B cell (primary cell): ENCODE measurements around the gene LARGE2. TPM values are rescaled to one million over a fixed set of nuclear protein-coding genes. Genes with fewer than 3 reads are reported as not detected.

Experiments used
- ATAC-seq: fragments of 200-7000 bp; cut with Tn5 transposase; one replicate; pipeline ENCODE4 v1.10.0; 2021; ENCODE audit warnings: low read depth, mild to moderate bottlenecking, moderate number of reproducible peaks, moderate library complexity
- CTCF ChIA-PET: fragments of 350-600 bp; sonication (Branson Sonifier 250); formaldehyde crosslinking; loops from one replicate; lab custom pipeline; 2021; ENCODE audit warnings: antibody characterized with exemption, inconsistent platforms; lab: Charles Lee
- POLR2A ChIA-PET: fragments of 350-600 bp; sonication (Branson Sonifier 250); formaldehyde crosslinking; loops from one replicate; lab custom pipeline; 2021; ENCODE audit warnings: antibody characterized with exemption; lab: Charles Lee
- DNase-seq: peaks from one replicate; pipeline ENCODE4 v3.0.0; 2013
- H2AFZ ChIP-seq: 2 replicates; pipeline ENCODE4 v1.6.1; 2012; ENCODE audit warnings: mild to moderate bottlenecking, low read depth, low read length; ENCODE audit not compliant: insufficient read depth, poor library complexity, severe bottlenecking
- H3K27ac ChIP-seq, 2 donors: 1 replicate in 1 of 2; 2 replicates in 1 of 2; pipeline ENCODE4 v1.5.1; 2012 to 2013; ENCODE audit warnings: low read length in 2 of 2, mild to moderate bottlenecking in 2 of 2, moderate library complexity in 1 of 2
- H3K27me3 ChIP-seq, 4 experiments: fragments of 200-600 bp in 1 of 4; sonication (generic) in 1 of 4; replicated peaks in 1 of 4; 1 replicate in 2 of 4; 2 replicates in 2 of 4; pipeline versions ENCODE4 v1.6.1 to v1.7.0; 2013 to 2016; ENCODE audit warnings: low read length in 3 of 4, mild to moderate bottlenecking in 2 of 4, mixed read lengths in 1 of 4, moderate library complexity in 1 of 4; ENCODE audit not compliant: insufficient read depth in 4 of 4, control insufficient read depth in 3 of 4; ENCODE audit errors: control extremely low read depth in 1 of 4
- H3K36me3 ChIP-seq, 2 experiments: replicated peaks in 1 of 2; 1 replicate in 1 of 2; 2 replicates in 1 of 2; pipeline versions ENCODE4 v1.6.1 to v1.7.1; 2013; ENCODE audit warnings: low read length in 1 of 2; ENCODE audit not compliant: insufficient read depth in 2 of 2, control insufficient read depth in 1 of 2; ENCODE audit errors: control extremely low read depth in 1 of 2, extremely low read depth in 1 of 2
- H3K4me1 ChIP-seq, 2 donors: fragments of 200-600 bp in 1 of 2; sonication (generic) in 1 of 2; 1 replicate in 1 of 2; 2 replicates in 1 of 2; pipeline versions ENCODE4 v1.5.1 to v1.6.1; 2013 to 2017; ENCODE audit warnings: low read length in 2 of 2; ENCODE audit not compliant: control insufficient read depth in 2 of 2, insufficient read depth in 2 of 2
- H3K4me2 ChIP-seq: replicated peaks from 2 replicates; pipeline ENCODE3; 2012; ENCODE audit warnings: mild to moderate bottlenecking, low read depth, low read length; ENCODE audit not compliant: poor library complexity, severe bottlenecking
- H3K4me3 ChIP-seq, 5 experiments: fragments of 200-600 bp in 1 of 5; sonication (generic) in 1 of 5; 1 replicate in 3 of 5; 2 replicates in 2 of 5; pipeline versions ENCODE4 v1.5.1 to v1.7.0; 2011 to 2016; ENCODE audit warnings: low read length in 4 of 5, mild to moderate bottlenecking in 4 of 5, low read depth in 2 of 5, control low read depth in 1 of 5, moderate library complexity in 1 of 5; ENCODE audit not compliant: insufficient read depth in 1 of 5; ENCODE audit errors: control extremely low read depth in 1 of 5, extremely low read depth in 1 of 5
- H3K79me2 ChIP-seq: fragments of 200-600 bp; sonication (generic); one replicate; pipeline ENCODE4 v1.6.0; 2016; ENCODE audit warnings: low read length; ENCODE audit not compliant: control insufficient read depth, insufficient read depth
- H3K9ac ChIP-seq: fragments of 200-600 bp; sonication (generic); 2 replicates; pipeline ENCODE4 v1.6.1; 2017; ENCODE audit warnings: mild to moderate bottlenecking, low read length, moderate library complexity
- H3K9me3 ChIP-seq, 3 donors: one replicate each; pipeline versions ENCODE4 v1.6.1 to v1.7.1; 2013; ENCODE audit warnings: low read length in 2 of 3; ENCODE audit not compliant: control insufficient read depth in 2 of 3, insufficient read depth in 1 of 3; ENCODE audit errors: control extremely low read depth in 1 of 3
- H4K20me1 ChIP-seq: 2 replicates; pipeline ENCODE4 v1.6.0; 2012; ENCODE audit warnings: mild to moderate bottlenecking, low read length; ENCODE audit not compliant: insufficient read depth, control insufficient read depth, poor library complexity, severe bottlenecking
- H3K27ac Mint-ChIP-seq: one replicate; pipeline ENCODE4 v1.8.0; 2021; ENCODE audit warnings: mixed read lengths
- H3K27me3 Mint-ChIP-seq: one replicate; pipeline ENCODE4 v1.8.0; 2021; ENCODE audit warnings: mixed read lengths
- H3K4me1 Mint-ChIP-seq: one replicate; pipeline ENCODE4 v1.8.0; 2021; ENCODE audit warnings: mixed read lengths
- H3K4me3 Mint-ChIP-seq: one replicate; pipeline ENCODE4 v1.8.0; 2021; ENCODE audit warnings: mixed read lengths
- H3K9me3 Mint-ChIP-seq: one replicate; pipeline ENCODE4 v1.8.0; 2022; ENCODE audit warnings: mixed read lengths; ENCODE audit not compliant: insufficient read depth
- EZH2 ChIP-seq: IDR thresholded peaks from 2 replicates; pipeline ENCODE4 v1.6.1; 2012; ENCODE audit warnings: borderline replicate concordance, low read depth, mild to moderate bottlenecking, moderate library complexity, low read length; ENCODE audit not compliant: insufficient read depth, poor library complexity, severe bottlenecking
- WGBS: methylation state at CpG from one replicate; pipeline ENCODE4 v1.1.5; 2013; ENCODE audit warnings: missing lambda C conversion rate; ENCODE audit not compliant: insufficient coverage; 5-methylcytosine and 5-hydroxymethylcytosine counted together
- intact Hi-C: fragments of 100-400 bp; cut with micrococcal nuclease; formaldehyde crosslinking; loops from one replicate; pipeline ENCODE4 v1.10.0; 2022
- polyA plus RNA-seq: library from polyadenylated mRNA; depleted of rRNA; stranded (reverse); fragments of >200 nt; gene quantifications from 2 replicates; pipeline ENCODE4 v1.2.3, GENCODE V29; 2012
- total RNA-seq, 2 donors: library from RNA; stranded (reverse); fragments of 120-200 nt in 1 of 2; gene quantifications; 1 replicate in 1 of 2; 2 replicates in 1 of 2; pipeline versions ENCODE4 v1.2.3 to v1.2.4, GENCODE V29; 2013 to 2022
- TF ChIP-seq, protein P1 (sequence below): fragments of 200-600 bp; IDR thresholded peaks from one replicate; pipeline ENCODE4 v1.8.0; 2022; ENCODE audit warnings: antibody characterized with exemption, mild to moderate bottlenecking

LARGE2 gene
- total and polyA plus RNA-seq, 2 donors (not counting 1 experiment from before 2014, with no cell fraction given) = 109 to 264 TPM

DNA sequence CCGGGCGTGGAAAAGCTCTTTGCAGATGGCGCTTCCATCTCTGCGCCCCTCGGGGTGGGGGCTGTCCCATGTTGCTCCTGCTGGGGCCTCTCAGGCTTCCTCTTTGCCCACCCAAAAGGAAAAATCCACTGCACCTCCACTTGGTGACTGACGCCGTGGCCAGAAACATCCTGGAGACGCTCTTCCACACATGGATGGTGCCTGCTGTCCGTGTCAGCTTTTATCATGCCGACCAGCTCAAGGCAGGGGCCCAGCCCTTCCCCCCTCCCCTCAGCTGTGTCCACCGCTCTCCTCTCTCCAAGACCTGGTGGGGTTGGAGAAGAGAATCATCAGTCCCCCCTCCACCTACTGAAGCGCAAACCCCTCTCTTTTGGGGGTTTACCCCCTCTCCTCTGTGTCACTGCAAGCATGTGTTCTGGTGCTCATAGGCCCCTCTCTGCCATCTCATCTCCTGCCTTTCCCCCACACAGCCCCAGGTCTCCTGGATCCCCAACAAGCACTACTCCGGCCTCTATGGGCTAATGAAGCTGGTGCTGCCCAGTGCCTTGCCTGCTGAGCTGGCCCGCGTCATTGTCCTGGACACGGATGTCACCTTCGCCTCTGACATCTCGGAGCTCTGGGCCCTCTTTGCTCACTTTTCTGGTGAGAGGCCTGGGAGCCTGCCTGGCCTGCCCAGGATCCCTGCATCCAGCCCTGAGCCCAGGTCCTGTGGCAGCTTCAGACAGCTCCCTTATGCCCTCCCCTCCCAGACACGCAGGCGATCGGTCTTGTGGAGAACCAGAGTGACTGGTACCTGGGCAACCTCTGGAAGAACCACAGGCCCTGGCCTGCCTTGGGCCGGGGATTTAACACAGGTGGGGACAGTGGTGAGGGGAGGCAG is 1.8 kb downstream of the LARGE2 start:
- peak overlapping the region; percentile 77 for H3K9ac ChIP-seq
- H2AFZ ChIP-seq = no peak overlapping the region
- peaks cover 81% of the 10 kb centered on the region for H3K79me2 ChIP-seq
- 48% methylated on average over 15 of the region's 22 CpGs for WGBS
- DNase-seq (peak; percentile 37), ATAC-seq (no peak)
- H3K4me3 ChIP-seq = peak overlapping the region in 4 of 5 experiments; percentile 44 to 92 (median 76)
- intact Hi-C loops = no loop called here
- peak overlapping the region; percentile 79 for H3K4me2 ChIP-seq
- H3K36me3 ChIP-seq = peaks cover 0 to 43% of the 10 kb centered on the region in 2 experiments
- peaks cover 77% of the 10 kb centered on the region for H3K4me1 Mint-ChIP-seq
- ChIA-PET POLR2A (interaction anchor here (1.2 to 9.1 kb wide), 2 partner anchors 10 to 17 kb away, joined by 3 to 162 read pairs; no protein-coding TSS in a partner anchor), CTCF (interaction anchor here (1.2 to 9.6 kb wide), 7 partner anchors 10 to 90 kb away, joined by 3 to 98 read pairs (median 8); no protein-coding TSS in a partner anchor)
- H3K27me3 Mint-ChIP-seq = no peaks in the 10 kb centered on the region
- peak overlapping the region; percentile 94 for H3K27ac Mint-ChIP-seq
- no peak for TF ChIP-seq EZH2
- TF ChIP-seq, protein P1, sequence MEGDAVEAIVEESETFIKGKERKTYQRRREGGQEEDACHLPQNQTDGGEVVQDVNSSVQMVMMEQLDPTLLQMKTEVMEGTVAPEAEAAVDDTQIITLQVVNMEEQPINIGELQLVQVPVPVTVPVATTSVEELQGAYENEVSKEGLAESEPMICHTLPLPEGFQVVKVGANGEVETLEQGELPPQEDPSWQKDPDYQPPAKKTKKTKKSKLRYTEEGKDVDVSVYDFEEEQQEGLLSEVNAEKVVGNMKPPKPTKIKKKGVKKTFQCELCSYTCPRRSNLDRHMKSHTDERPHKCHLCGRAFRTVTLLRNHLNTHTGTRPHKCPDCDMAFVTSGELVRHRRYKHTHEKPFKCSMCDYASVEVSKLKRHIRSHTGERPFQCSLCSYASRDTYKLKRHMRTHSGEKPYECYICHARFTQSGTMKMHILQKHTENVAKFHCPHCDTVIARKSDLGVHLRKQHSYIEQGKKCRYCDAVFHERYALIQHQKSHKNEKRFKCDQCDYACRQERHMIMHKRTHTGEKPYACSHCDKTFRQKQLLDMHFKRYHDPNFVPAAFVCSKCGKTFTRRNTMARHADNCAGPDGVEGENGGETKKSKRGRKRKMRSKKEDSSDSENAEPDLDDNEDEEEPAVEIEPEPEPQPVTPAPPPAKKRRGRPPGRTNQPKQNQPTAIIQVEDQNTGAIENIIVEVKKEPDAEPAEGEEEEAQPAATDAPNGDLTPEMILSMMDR = no peak
- H3K4me3 Mint-ChIP-seq = peak overlapping the region; percentile 87
- no peaks in the 10 kb centered on the region for H3K27me3 ChIP-seq
- H3K27ac ChIP-seq = peak overlapping the region; percentile 27 to 67
- H3K4me1 ChIP-seq = peaks cover 68 to 85% of the 10 kb centered on the region in 2 donors
- no peaks in the 10 kb centered on the region for H3K9me3 Mint-ChIP-seq
- H3K9me3 ChIP-seq = no peaks in the 10 kb centered on the region
- H4K20me1 ChIP-seq = peaks cover 28% of the 10 kb centered on the region

DNA sequence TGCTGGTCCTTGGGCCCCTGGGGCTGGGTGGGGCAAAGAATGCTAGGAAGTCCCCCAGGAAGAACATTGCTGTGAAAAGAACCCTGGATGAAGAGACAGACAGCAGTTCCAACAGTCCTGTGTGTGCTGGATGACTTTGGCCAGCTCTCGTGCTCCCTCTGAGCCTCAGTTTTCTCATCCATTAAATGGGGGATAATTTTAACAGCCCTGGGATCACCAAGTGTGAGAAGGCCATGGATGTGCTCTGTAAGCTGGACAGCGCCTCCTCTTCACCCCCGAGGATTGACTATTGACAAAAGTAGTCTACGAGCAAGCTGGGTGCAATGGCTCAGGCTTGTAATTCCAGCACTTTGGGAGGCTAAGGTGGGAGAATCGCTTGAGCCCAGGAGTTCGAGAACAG is 2.5 kb downstream of the LARGE2 start:
- Histone ChIP-seq H3K27me3 (no peaks in the 10 kb centered on the region), H3K79me2 (peaks cover 87% of the 10 kb centered on the region), H2AFZ (no peak overlapping the region), H4K20me1 (peaks cover 33% of the 10 kb centered on the region), H3K36me3 (peaks cover 0 to 43% of the 10 kb centered on the region in 2 experiments), H3K9ac (no peak overlapping the region), H3K4me3 (no peak overlapping the region), H3K4me2 (peak overlapping the region; percentile 79), H3K4me1 (peaks cover 68 to 85% of the 10 kb centered on the region in 2 donors), H3K27ac (peak overlapping the region; percentile 27 to 67), H3K9me3 (no peaks in the 10 kb centered on the region)
- CTCF ChIA-PET = interaction anchor here (9.6 kb wide), 1 partner anchor 9 kb away, joined by 98 read pairs; no protein-coding TSS in a partner anchor
- ATAC-seq = no peak
- 100% methylated on average over 2 of the region's 6 CpGs for WGBS
- Mint-ChIP-seq H3K9me3 (no peaks in the 10 kb centered on the region), H3K4me3 (peak overlapping the region; percentile 87), H3K27me3 (no peaks in the 10 kb centered on the region), H3K27ac (peak overlapping the region; percentile 94), H3K4me1 (peaks cover 76% of the 10 kb centered on the region)
- no peak for DNase-seq
- intact Hi-C loops = no loop called here
- TF ChIP-seq, protein P1 = no peak
- no peak for TF ChIP-seq EZH2
- POLR2A ChIA-PET = interaction anchor here (9.1 kb wide), 1 partner anchor 9 kb away, joined by 162 read pairs; no protein-coding TSS in a partner anchor
